Nucleus accumbens (tissue), 56 donors: Measurements from ENCODE around the gene TSPAN5.

Experiments used
- DNase-seq, 56 donors: peaks; one replicate each; lab custom pipeline; 2025; lab: John Stamatoyannopoulos, UW

The TSPAN5 gene

DNA sequence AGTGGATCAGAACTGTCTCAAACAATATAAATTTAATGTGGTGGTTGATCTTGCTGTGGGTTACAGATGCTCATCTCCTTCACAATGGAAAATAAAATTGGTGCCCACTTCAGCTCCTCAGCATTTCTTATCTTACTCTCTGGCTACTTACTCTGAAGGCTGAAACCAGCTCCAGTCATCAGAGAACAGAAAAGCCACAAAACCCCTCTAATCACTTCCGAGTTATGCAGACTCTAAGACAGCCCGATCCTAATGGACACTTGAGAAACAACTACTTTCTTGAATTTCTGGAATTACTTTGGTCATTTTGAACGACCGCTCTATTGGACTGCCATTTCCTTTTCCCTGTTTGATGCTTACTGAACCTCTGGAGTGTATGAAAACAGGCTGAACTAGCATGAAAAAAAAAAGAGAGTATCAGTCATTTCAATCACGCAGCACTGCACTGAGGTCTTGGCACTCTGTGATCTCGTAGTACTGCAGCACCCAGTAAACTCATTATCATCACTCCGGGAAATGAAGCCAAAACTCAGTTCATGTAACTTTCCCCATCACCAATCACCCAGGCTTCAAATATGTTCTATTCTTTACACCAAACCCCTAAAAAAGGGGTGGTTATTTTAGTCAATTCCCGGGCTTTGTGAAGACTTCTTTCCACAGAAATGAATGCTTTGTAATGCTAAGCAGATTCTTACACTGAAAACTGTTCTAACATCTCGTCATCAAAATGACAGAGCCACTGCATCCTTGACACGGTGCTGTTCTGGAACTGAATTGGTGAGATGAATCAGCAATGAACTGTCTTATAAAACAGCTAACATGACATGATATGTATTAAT is 54.5 kb downstream of the TSPAN5 start:
- DNase-seq: peak in 10 of 56 donors; percentile 12 to 66 (median 36)

DNA sequence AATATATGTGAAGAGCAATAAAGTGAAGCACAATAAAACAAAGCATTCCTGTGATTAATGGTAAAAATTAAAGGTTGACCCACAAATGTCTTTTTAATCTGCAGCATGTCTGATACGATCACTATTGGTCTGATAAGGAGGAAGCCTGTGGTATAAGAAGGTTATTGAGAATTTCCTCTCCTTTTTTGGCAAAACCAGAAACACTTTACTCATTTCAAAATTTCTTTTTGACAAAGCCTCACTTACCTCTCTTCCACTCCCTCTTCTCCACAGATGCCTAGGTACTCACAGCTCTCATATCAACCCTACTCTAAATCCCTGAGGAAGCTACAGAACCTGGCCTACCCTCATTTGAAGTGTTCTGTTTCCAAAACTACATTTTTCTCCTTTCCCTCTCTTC is 56.1 kb downstream of the TSPAN5 start:
- no peak for DNase-seq

DNA sequence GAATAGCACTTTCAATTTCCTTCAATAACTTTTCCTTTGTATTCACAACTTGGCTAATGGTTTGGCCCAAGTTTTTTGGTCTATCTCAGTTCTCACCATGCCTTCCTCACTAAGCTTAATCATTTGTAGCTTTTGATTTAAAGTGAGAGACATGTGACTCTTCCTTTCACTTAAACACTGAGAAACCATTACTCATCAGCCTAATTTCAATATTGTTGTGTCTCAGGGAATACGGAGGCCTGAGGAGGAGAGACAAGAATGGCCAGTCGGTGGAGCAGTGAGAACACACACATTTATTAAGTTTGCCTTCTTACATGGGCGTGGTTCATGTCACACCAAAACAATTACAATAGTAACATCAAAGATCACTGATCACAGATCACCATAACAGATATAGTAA is 56.7 kb downstream of the TSPAN5 start:
- DNase-seq: no peak

DNA sequence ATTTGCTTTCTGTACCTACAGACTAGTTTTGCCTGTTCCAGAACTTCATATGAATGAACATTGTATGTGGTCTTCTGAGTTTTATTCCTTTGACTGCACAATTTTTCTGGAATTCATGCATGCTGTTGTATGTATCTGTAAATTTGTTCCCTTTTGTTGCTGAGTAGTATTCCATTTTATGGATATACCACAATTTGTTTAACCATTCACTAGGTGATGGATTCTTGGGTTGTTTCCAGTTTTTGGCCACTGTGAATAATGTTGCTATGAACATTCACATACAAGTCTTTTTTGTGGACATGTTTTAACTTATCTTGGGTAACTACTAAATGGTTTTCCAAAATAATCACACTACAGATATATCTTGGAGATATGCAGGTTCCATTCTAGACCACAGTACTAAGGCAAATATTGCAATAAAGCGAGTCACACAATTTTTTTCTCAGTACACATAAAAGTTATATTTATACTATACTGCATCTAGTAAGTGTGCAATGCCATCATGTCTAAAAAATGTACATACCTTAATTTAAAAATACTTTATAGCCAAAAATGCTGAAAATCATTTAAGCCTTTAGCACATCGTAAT is 58.7 kb downstream of the TSPAN5 start:
- no peak for DNase-seq

DNA sequence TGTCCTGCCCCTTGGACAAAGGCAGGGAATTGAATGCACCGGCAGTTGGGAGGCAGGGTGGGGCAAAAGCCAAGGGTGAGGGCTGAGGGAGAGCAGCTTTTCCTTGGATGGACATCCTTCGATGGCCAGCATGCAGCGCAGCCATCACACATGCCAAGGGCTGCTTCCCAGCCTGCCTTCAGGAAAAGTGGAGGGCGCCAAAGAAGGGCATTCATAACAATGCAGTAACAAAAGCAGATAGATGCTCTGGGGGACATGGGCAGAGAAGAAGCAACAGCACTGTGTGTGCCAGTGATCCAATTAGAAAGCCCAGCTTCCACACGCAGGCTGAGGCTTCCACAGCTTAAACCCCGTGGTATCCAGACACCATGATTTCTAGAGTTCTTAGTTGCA is 71.5 kb downstream of the TSPAN5 start:
- DNase-seq: peak in 49 of 56 donors; percentile 7 to 84 (median 53)

DNA sequence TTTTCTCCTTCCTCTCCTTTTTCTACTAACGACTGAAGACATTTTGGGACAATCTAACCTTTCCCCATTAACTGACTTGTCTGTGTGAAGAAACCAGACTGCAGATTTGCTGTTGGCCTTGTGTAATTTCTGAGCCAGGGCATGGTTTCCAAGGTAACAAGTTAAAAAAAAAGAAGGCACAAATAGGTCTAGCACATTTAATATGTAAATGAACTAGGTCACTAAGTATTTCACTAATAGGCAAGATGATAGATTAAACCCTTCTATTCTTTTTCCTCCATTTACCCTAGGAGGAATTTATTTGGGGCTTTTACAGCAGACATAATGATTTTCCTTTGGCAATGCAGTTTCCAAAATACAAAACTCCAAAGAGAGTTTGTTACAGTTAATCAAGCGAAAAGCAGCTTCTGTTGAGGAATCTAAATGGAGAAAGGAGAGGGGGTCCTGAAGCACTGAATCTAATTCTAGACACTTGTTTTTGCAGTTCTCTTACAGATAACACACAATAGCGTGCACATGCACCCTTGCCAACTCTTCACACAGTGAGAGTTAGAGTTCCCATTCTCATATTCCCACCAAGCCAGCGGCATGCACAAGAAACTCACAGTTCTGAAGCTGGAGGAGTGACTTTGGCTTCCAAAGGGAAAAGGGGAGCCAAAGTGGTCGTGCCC is 72.0 kb downstream of the TSPAN5 start:
- peak in 3 of 56 donors; percentile 59 to 80 (median 74) for DNase-seq

DNA sequence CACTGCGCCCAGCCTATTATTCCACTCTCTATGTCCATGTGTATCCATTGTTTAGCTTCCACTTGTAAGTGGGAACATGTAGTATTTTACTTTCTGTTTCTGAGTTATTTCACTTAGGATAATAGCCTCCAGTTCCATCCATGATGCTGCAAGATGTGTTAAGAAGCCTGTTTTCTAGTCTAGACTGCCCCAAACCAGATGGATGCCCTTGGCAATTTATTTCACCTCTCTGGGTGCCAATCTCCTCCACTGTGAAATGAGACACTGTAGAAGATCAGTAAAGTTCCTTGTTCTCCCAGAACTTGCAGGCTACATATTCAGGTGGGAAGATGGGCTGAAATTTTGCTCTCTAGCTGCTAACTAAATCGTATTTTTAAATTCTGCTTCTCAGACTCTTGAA is 72.8 kb downstream of the TSPAN5 start:
- no peak for DNase-seq

DNA sequence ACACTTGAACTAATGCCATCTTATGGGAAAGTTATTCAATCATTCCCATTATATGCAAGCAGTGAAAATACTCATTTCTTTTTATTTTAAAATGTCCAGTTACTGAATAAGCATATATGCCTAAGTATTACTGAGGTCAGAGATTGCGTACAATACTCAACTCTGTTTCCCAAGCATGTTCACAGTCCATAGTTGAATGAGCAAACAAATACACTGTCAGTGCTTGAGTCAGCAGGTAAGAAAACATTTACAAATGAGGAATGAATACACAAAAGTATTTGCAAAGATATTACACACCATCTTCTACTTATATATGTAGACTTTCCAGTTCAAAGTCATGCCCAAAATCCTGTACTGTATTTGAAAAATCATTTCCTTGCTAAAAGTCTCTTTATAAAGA is 74.1 kb downstream of the TSPAN5 start:
- no peak for DNase-seq

DNA sequence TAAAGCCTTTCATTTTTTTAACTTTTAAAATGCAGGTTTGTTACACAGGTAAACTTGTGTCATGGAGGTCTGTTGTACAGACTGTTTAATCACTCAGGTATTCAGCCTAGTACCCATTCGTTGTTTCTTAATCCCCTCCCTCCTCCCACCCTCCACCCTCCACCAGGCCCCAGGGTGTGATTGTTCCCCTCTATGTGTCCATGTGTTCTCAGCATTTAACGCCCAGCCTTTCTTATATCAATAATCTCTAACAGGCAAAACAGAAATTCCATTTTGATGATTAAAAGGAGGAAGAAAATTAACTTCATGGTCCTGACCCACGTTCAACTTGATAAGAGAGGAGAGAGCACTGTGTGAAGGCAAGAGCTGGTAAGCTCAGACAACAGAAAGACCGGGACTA is 75.1 kb downstream of the TSPAN5 start:
- no peak for DNase-seq

DNA sequence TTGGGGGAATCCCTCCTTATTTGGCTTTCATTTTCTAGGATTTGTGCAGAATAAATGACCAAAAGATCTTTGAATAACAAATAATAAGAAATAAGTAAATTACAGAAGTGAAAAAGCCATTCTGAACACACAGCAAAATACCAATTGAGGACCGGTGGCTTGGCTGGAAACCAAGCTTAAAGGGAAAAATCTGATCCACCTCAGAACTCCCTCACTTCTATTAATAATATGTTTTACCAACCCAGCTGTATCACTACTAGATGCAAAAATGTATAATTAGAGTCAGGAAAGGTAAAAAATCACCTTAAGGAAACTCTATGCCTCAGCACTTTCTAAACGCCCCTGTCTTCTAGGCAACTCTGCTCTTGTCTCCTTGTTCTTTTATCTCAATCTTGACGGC is 77.3 kb downstream of the TSPAN5 start:
- no peak for DNase-seq

DNA sequence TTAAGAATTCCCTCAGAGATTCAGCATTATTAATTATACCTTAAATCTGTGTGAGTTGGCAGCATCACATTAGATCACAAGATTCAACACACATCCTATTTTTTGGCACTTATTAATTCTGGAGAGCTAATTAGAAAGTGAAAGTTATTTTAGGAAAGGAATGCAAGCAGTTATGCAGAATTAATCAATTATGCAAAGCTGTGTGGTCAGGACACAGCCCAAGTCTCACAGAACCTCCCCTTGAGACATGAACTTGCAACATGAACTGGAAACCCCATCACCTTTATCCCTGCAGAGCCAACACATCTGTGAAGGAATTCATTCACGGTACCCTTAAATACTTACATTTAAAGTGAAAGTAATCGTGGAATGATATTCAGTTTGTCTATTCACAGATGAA is 80.5 kb downstream of the TSPAN5 start:
- no peak for DNase-seq

DNA sequence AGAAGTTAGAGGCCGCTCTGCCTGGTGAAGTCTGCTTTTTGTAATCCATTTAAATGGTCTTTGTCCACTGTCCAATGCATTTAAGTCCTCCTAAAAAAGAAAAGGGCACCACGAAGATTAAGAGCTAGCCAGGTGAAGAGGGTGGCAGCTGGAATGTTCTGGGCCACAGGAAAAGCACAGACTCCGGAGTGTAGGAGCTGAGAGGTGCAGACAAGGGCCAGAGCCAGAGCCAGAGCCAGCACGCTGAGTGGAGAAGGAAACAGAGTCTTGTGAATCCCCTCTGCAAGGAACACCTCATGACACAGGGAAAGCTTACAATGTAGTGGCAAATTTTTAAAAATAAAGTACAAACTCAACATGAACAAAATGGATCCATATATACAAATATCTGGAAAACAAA is 83.6 kb downstream of the TSPAN5 start:
- no peak for DNase-seq

DNA sequence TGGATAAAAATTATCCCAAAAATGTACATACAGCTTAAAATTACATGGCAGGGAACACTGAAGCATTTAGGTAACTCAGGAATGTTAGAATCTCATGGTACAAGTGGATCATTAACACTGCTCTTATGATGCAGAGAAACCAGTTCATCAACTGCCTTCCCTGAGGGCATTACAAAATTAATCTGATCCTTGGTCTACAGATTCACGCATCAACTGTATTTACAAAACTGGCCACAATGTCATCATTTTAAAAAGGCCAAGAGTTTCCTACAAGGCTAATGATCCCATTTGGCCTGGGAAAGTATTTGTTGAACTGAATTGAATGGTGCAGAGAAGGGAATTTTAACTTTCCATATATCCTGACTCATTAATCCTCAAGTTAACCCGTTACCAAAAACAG is 84.6 kb downstream of the TSPAN5 start:
- DNase-seq: no peak

DNA sequence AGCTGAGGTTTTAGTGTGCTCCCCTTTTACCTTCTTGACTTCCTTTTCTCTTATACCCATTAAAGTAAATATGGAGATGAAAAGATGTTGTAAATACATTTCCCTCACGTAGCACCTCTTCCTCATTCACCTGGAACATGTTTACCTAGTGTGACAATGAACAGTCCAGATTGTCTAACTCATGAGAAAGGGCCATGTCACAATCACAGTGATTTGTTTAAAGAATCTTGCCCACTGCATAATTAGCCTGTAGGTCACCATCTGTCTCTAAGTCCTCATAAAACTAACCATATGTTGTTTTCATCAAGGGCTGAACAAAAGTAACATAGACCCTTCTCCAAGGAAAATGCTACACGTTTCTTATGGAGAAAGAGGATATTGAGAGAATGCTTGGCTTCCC is 85.7 kb downstream of the TSPAN5 start:
- DNase-seq: no peak

DNA sequence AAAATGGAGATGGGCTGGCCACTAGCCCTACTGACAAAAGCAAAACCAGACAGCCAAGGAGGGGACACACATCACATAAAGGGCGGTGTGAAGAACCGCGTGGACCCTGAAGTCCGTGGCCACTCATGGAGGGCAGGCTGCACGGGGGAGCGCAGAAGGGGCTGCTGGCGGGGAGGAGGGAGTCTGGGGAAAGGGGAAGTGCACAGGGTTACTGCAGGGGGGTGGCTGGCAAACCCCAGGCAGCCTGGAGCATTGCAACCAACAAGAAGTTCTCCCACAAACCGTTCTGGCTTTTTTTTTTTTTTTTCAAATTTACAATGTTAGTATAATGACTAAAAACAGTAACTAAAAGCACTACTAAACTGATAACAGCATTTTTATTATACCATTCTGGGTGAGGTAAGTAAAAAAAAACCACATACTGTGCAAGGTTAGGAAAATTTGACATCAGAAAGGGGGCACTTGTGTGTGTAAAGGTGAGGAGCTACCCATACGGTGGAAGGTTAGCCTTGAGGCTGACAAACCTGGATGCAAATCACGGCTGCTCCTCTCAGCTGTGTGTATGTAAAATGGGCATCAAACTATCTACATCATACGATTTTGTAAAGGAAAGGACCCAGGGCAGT is 87.1 kb downstream of the TSPAN5 start:
- DNase-seq: peak in 2 of 56 donors; percentile 15 to 30

DNA sequence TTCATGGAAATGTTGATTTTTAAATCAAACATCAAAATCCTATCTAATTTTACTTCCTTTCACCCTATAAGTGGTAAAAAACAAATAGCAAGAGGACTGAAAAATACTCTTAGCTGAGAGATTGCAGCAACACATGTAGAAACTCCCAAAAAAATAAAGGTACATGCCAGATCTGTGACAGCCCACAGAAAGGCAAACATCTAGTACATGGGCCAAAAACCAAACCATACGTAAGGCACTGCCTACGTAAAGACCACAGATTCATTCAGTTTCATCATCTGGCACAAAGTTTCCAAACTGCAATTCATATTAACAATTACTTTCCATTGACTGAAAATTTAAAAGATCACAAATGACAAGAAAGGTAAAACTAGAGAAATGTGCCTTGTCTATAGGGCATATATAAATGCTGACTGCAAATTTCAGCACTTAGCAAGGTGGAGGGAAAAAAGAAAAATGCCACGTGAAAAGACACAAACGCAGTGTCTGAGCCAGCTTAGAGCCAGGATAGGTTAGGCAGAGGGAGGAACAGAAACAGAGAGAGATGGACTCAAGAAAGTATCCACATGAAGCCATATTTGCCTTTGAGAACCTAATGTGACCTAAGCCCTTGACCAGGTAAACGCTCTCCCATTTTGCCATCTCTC is 88.1 kb downstream of the TSPAN5 start:
- DNase-seq: no peak

DNA sequence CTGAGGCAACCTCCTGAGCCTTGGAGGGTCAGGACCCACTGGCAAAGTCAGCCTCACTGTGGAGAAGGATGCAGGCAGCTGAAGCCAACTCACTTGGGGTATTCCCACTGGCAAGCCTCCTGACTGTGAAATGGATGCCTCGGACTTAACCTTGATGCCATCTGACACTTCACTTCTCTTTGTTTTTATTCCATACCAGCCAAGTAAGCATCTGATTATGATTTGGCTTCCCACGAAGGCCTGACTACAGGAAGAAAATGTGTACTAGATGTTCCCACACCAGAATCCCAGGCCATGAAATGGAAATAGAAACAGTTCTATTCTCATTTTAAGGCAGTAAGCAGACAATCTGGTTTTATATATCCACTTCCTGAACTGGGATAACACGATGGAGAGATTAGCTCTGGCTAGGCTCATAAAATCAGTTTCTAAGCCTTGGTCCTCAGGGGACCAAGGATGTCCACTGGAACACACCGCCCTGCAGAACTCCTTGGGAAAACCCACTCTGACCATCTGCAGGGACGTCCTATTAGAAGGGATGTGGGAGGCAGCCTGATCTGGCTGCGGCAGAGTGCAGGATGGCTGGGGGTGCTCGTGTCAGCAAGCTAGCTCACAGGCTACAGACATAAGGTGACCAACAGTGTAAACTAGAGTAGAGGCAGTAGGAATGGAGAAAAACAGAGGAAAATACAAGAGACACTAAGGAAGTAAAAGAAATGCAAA is 89.3 kb downstream of the TSPAN5 start:
- peak in 1 of 56 donors; percentile 11 for DNase-seq

DNA sequence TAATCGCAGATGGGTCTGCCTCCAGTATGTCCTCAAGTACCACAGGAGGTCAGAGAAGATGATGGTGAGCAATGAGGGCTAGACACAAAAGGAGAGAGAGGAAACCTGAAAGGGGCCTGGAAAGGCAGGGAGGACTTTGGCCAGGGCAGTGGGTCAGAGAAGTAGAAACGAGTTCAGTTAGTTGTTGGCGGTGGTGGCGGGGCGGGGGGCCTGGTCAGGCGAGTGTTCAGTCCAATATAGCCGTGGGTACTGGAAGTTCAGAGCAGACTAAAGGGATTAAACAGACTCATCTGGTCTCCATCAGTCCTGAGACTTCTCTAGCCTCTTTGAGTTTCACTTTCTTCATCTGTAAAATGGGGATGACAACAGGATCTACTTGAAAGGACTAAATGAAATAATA is 90.8 kb downstream of the TSPAN5 start:
- DNase-seq: no peak

DNA sequence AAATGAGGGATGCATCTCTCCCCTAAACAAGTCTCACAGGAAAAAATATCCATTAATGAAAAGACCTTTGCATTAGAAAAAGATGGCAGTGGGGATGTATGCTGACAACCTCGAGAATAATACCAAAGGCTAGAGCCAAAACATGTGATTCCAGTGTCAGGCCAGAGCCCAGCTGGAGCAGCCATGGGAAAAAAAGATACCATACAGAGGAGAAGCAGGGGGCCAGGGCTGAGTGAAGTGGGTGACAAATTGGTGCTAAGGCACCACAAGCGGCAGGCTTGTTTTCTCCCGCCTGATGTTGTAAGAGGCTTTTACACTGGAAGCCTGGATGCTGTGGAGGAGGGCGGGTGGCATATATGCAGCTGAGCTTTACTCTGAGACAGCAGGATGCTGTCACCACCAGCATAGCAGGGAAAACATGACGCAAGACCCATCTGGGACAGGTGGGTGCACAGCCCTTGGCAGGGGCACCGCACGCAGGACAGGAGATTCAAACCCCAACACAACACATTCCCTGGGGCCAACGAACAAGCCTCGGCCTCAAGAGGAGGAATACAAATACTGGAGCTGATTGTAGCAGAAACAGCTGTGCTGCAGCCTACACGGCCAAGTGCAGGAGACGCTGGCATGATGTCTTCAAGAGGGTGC is 91.9 kb downstream of the TSPAN5 start:
- DNase-seq: peak in 52 of 56 donors; percentile 22 to 90 (median 73)
